HAP-1 (cell line): Measurements from ENCODE around the gene LILRA2.
"Not testable (repeated sequence)": the region's sequence is repeated elsewhere in the genome, so short reads cannot be mapped to it uniquely, and the experiment has no call there.

Experiments used
- DNase-seq, 2 experiments: peaks; one replicate each; pipeline ENCODE4 v3.0.0-alpha.2; 2016 to 2020; ENCODE audit warnings: low spot score in 2 of 2
- H3K27me3 ChIP-seq: fragments of 250-450 bp; sonication (Bioruptor Pico); 2 replicates; pipeline ENCODE4 v1.5.1; 2020; ENCODE audit warnings: low read depth, mild to moderate bottlenecking, moderate library complexity
- H3K36me3 ChIP-seq: fragments of 250-450 bp; sonication (Bioruptor Pico); replicated peaks from 2 replicates; pipeline ENCODE4 v1.5.1; 2020; ENCODE audit warnings: mild to moderate bottlenecking
- H3K4me1 ChIP-seq: fragments of 250-450 bp; sonication (Bioruptor Pico); 2 replicates; pipeline ENCODE4 v1.5.1; 2020; ENCODE audit warnings: mild to moderate bottlenecking
- H3K4me3 ChIP-seq: fragments of 250-450 bp; sonication (Bioruptor Pico); 2 replicates; pipeline ENCODE4 v1.5.1; 2020; ENCODE audit warnings: mild to moderate bottlenecking, moderate library complexity
- H3K9me3 ChIP-seq: fragments of 250-450 bp; sonication (Bioruptor Pico); 2 replicates; pipeline ENCODE4 v1.5.1; 2020; ENCODE audit warnings: mild to moderate bottlenecking, moderate library complexity
- in situ Hi-C: fragments of 300-500 bp; cut with MboI; formaldehyde crosslinking; loops from 3 replicates; pipeline ENCODE4 v1.14.3; 2020; ENCODE audit warnings: low sequenced_read_pairs, inconsistent platforms, mixed read lengths

Gene LILRA2

DNA sequence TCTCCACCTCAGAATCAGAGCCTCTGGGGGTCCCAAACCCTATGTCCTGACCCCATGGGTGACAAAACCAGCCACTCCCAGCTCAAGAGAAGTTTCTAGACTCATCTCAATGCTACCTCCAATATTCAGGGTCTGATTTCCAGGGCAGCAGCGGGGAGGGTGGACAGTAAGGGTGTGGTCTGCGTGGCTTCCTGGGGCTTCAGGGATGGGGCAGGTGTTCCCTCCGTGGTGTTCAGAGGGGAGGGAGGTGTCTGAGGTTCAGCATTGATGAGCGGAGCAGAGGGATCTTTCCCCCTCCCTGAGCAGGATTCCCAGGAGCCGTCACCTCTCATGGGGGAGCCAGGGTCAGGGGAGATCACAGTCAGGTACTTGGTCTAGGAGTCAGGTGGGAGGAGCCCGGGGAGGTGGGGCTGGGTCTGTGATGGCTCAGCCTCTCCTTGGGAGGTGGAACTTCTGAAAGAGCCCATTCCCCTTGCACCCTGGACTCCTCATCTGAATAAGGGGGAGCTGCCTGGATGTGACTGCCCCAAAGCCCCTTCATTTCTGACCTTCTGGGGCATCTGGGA, 2.9 kb downstream of the LILRA2 start:
- Histone ChIP-seq H3K9me3 (no peaks in the 10 kb centered on the region), H3K4me1 (no peaks in the 10 kb centered on the region), H3K27me3 (no peaks in the 10 kb centered on the region), H3K36me3 (no peaks in the 10 kb centered on the region), H3K4me3 (no peak overlapping the region)
- in situ Hi-C loops = loop anchor here (5.0 kb wide), 1 partner anchor 284 kb away; no protein-coding TSS in a partner anchor
- DNase-seq = no peak

- in situ Hi-C loops = loop anchor here (5.0 kb wide), 1 partner anchor 285 kb away; no protein-coding TSS in a partner anchor
- no peaks in the 10 kb centered on the region for H3K9me3 ChIP-seq
- DNase-seq = no peak
- H3K36me3 ChIP-seq = no peaks in the 10 kb centered on the region
- no peaks in the 10 kb centered on the region for H3K4me1 ChIP-seq
- H3K27me3 ChIP-seq = no peaks in the 10 kb centered on the region
- H3K4me3 ChIP-seq = no peak overlapping the region
Observed at GRCh38 chr19:54577334-54577733, 3.7 kb downstream of the LILRA2 start.

GRCh38 chr19:54578268-54578667, 4.7 kb downstream of the LILRA2 start:
- not testable (repeated sequence) for H3K27me3 ChIP-seq, H3K36me3 ChIP-seq, H3K9me3 ChIP-seq, H3K4me3 ChIP-seq, DNase-seq, H3K4me1 ChIP-seq
- in situ Hi-C loops = loop anchor here (5.0 kb wide), 1 partner anchor 286 kb away; no protein-coding TSS in a partner anchor

GRCh38 chr19:54586397-54586796, 12.8 kb downstream of the LILRA2 start:
- H3K9me3 ChIP-seq = no peaks in the 10 kb centered on the region
- in situ Hi-C loops = no loop called here
- H3K4me3 ChIP-seq = no peak overlapping the region
- H3K27me3 ChIP-seq = no peaks in the 10 kb centered on the region
- H3K36me3 ChIP-seq = no peaks in the 10 kb centered on the region
- H3K4me1 ChIP-seq = no peaks in the 10 kb centered on the region
- no peak for DNase-seq

DNA sequence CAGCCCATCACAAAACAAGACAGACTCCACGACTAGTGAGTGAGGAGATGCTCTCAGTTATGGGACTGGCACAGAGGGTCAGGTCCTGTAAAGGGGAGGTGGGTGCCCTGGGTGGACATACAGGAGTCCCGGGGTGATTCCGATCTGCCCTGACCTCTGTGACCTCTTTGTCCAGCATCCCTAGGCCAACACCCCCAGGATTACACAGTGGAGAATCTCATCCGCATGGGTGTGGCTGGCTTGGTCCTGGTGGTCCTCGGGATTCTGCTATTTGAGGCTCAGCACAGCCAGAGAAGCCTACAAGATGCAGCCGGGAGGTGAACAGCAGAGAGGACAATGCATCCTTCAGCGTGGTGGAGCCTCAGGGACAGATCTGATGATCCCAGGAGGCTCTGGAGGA, 13.4 kb downstream of the LILRA2 start:
- Histone ChIP-seq H3K27me3 (no peaks in the 10 kb centered on the region), H3K9me3 (no peaks in the 10 kb centered on the region)
- in situ Hi-C loops = no loop called here

GRCh38 chr19:54593445-54593844, 19.9 kb downstream of the LILRA2 start, which contains the start of gene LILRA1:
Gene LILRA1, plus strand, starts transcription at chr19:54593632. Its CDS starts 613 bp downstream, at chr19:54594245.
- DNase-seq, H3K9me3 ChIP-seq, in situ Hi-C loops: not testable (repeated sequence)

More for the DNA sequence above, 13.4 kb downstream of the LILRA2 start:
- no peak overlapping the region for H3K4me3 ChIP-seq
- H3K4me1 ChIP-seq = no peaks in the 10 kb centered on the region
- no peaks in the 10 kb centered on the region for H3K36me3 ChIP-seq
- DNase-seq = no peak

DNA sequence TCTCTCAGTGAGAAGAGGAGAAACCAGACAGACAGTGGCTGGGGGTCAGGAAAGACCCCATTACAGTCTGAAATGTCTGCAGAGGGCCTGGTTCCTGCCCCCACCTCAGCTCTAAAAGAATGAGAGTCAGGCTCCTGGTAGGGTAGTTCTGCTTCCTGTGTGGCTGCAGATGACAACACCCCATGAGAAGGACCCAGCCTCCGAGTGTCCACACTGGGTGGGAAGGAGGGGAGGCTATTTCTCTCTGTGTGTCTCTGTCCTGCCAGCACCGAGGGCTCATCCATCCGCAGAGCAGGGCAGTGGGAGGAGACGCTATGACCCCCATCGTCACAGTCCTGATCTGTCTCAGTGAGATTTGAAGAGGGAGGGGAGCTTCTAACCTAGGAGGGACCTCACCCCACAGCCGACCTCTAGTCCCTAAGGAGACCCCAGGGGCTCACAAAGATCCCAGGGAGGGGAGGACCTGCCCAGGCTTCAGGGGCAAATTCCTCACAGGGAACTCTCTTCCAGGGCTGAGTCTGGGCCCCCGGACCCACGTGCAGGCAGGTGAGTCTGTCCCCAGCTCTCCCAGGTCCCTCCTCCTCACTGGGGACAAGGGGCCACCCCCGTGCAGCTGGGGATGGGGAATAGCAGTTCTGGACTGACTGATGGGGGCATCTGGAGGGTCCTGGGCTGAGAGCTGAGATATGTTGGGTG, 20.5 kb downstream of the LILRA2 start:
- H3K4me3 ChIP-seq, in situ Hi-C loops, H3K4me1 ChIP-seq, H3K9me3 ChIP-seq, H3K27me3 ChIP-seq, H3K36me3 ChIP-seq, DNase-seq: not testable (repeated sequence)

More at GRCh38 chr19:54593445-54593844, 19.9 kb downstream of the LILRA2 start, which contains the start of gene LILRA1:
- H3K4me1 ChIP-seq, H3K36me3 ChIP-seq, H3K27me3 ChIP-seq, H3K4me3 ChIP-seq: not testable (repeated sequence)

DNA sequence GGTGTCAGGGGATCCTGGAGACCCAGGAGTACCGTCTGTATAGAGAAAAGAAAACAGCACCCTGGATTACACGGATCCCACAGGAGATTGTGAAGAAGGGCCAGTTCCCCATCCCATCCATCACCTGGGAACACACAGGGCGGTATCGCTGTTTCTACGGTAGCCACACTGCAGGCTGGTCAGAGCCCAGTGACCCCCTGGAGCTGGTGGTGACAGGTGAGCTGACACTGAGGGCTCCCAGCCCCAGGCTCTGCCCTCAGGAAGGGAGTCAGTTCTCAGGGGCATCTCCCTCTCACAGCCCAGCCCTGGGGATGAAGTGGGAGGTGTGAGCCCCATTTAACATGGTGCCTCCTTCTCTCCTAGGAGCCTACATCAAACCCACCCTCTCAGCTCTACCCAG, 21.1 kb downstream of the LILRA2 start:
- Histone ChIP-seq H3K27me3 (no peaks in the 10 kb centered on the region), H3K4me3 (no peak overlapping the region), H3K36me3 (no peaks in the 10 kb centered on the region), H3K9me3 (no peaks in the 10 kb centered on the region), H3K4me1 (no peaks in the 10 kb centered on the region)
- DNase-seq = no peak
- in situ Hi-C loops = no loop called here

DNA sequence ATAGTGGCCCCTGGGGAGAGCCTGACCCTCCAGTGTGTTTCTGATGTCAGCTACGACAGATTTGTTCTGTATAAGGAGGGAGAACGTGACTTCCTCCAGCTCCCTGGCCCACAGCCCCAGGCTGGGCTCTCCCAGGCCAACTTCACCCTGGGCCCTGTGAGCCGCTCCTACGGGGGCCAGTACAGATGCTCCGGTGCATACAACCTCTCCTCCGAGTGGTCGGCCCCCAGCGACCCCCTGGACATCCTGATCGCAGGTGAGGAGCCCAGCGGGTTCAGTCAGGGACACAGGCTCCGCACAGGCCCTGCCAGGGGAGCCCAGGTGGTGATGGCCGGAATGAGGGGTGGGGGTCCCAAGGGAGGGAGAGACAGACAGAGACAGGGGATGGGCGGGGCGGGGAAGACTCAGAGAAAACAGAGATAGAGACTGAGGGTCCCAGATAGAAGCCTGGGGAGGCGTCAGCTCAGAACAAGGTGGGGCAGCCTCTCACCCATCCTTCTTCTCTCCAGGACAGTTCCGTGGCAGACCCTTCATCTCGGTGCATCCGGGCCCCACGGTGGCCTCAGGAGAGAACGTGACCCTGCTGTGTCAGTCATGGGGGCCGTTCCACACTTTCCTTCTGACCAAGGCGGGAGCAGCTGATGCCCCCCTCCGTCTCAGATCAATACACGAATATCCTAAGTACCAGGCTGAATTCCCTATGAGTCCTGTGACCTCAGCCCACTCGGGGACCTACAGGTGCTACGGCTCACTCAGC, 22.3 kb downstream of the LILRA2 start:
- DNase-seq, H3K27me3 ChIP-seq, H3K9me3 ChIP-seq, in situ Hi-C loops, H3K36me3 ChIP-seq, H3K4me1 ChIP-seq, H3K4me3 ChIP-seq: not testable (repeated sequence)

GRCh38 chr19:54600212-54600611, 26.6 kb downstream of the LILRA2 start:
- Histone ChIP-seq H3K9me3 (no peaks in the 10 kb centered on the region), H3K36me3 (no peaks in the 10 kb centered on the region), H3K27me3 (no peaks in the 10 kb centered on the region), H3K4me1 (no peaks in the 10 kb centered on the region), H3K4me3 (no peak overlapping the region)
- no peak for DNase-seq
- in situ Hi-C loops = no loop called here

GRCh38 chr19:54606230-54606629, 32.6 kb downstream of the LILRA2 start:
- no peaks in the 10 kb centered on the region for H3K9me3 ChIP-seq
- H3K4me1 ChIP-seq = no peaks in the 10 kb centered on the region
- no peak overlapping the region for H3K4me3 ChIP-seq
- H3K27me3 ChIP-seq = no peaks in the 10 kb centered on the region
- no peaks in the 10 kb centered on the region for H3K36me3 ChIP-seq
- in situ Hi-C loops = no loop called here
- no peak for DNase-seq

- Histone ChIP-seq H3K27me3 (no peaks in the 10 kb centered on the region), H3K4me3 (no peak overlapping the region)
Observed at GRCh38 chr19:54606891-54607784, 33.5 kb downstream of the LILRA2 start.

DNA sequence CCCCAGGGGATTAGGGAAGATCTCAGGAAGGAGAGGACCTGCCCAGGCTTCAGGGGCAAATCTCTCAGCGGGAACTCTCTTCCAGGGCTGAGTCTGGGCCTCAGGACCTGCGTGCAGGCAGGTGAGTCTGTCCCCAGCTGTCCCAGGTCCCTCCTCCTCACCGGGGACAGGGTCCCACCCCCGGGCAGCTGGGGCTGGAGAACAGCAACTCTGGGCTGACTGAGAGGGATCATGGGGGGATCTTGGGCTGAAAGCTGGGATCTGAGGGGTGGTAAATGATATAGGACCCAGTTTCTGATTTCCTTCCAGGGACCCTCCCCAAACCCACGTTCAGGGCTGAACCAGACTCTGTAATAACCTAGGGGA, 34.2 kb downstream of the LILRA2 start:
- no peak for DNase-seq
- no peaks in the 10 kb centered on the region for H3K36me3 ChIP-seq
- H3K27me3 ChIP-seq = no peaks in the 10 kb centered on the region
- H3K4me1 ChIP-seq = no peaks in the 10 kb centered on the region
- in situ Hi-C loops = no loop called here
- no peaks in the 10 kb centered on the region for H3K9me3 ChIP-seq
- no peak overlapping the region for H3K4me3 ChIP-seq

More at GRCh38 chr19:54606891-54607784, 33.5 kb downstream of the LILRA2 start:
- Histone ChIP-seq H3K36me3 (no peaks in the 10 kb centered on the region), H3K9me3 (no peaks in the 10 kb centered on the region), H3K4me1 (no peaks in the 10 kb centered on the region)
- in situ Hi-C loops = no loop called here
- no peak for DNase-seq
